Breast epithelium (tissue), 4 donors: ENCODE measurements around the gene CLMP. TPM values are rescaled to one million over a fixed set of nuclear protein-coding genes. Genes with fewer than 3 reads are reported as not detected.

Experiments used
- DNase-seq, 2 donors: peaks; one replicate each; pipeline ENCODE4 v3.0.0-alpha.2; 2019; ENCODE audit warnings: low spot score in 2 of 2
- H3K27ac ChIP-seq, 2 donors: fragments of 200-600 bp; sonication (generic) in 1 of 2; one replicate each; pipeline ENCODE4 v1.5.1; 2016 to 2019; ENCODE audit warnings: mild to moderate bottlenecking in 1 of 2
- H3K27me3 ChIP-seq, 2 donors: fragments of 200-600 bp; sonication (generic) in 1 of 2; one replicate each; pipeline versions ENCODE4 v1.5.1 to v1.6.0; 2017 to 2019; ENCODE audit warnings: control low read depth in 1 of 2, mild to moderate bottlenecking in 1 of 2
- H3K36me3 ChIP-seq: fragments of 200-600 bp; one replicate; pipeline ENCODE4 v1.5.1; 2019
- H3K4me1 ChIP-seq, 2 donors: fragments of 200-600 bp; sonication (generic); one replicate each; pipeline ENCODE4 v1.5.1; 2016 to 2019; ENCODE audit warnings: control low read depth in 1 of 2
- H3K4me3 ChIP-seq, 3 donors: fragments of 200-600 bp; sonication (generic); 1 replicate in 2 of 3; 2 replicates in 1 of 3; pipeline ENCODE4 v1.5.1; 2016 to 2019; ENCODE audit warnings: mild to moderate bottlenecking in 3 of 3, moderate library complexity in 2 of 3
- H3K9me3 ChIP-seq, 2 donors: fragments of 200-600 bp; sonication (generic) in 1 of 2; one replicate each; pipeline ENCODE4 v1.5.1; 2016 to 2019; ENCODE audit warnings: control low read depth in 1 of 2
- POLR2A ChIP-seq: fragments of 450-650 bp; IDR thresholded peaks from one replicate; pipeline ENCODE4 v1.6.1; 2016; ENCODE audit warnings: antibody characterized with exemption, mild to moderate bottlenecking, moderate library complexity
- POLR2AphosphoS5 ChIP-seq, 3 donors: sonication (generic); formaldehyde crosslinking; IDR thresholded peaks; one replicate each; pipeline ENCODE4 v1.6.1; 2017; ENCODE audit warnings: antibody characterized with exemption in 3 of 3
- intact Hi-C: fragments of 100-400 bp; cut with DNase I; formaldehyde crosslinking; loops from one replicate; pipeline ENCODE4 v1.15.1; 2023; ENCODE audit warnings: low total_unique reads
- total RNA-seq, 3 donors: library from RNA; depleted of rRNA; stranded (reverse); fragments of >200 nt; gene quantifications; one replicate each; pipeline ENCODE4 v1.1.0, GENCODE V29; 2016
- TF ChIP-seq, protein P1 (sequence below), 3 donors: fragments of 450-650 bp; IDR thresholded peaks; one replicate each; pipeline ENCODE4 v1.5.1; 2016 to 2017; ENCODE audit warnings: antibody characterized with exemption in 3 of 3, mild to moderate bottlenecking in 3 of 3, moderate library complexity in 3 of 3

CLMP gene
- total RNA-seq, 3 donors from 2014 or later, result 70.8 to 241 (median 82.9) TPM

DNA sequence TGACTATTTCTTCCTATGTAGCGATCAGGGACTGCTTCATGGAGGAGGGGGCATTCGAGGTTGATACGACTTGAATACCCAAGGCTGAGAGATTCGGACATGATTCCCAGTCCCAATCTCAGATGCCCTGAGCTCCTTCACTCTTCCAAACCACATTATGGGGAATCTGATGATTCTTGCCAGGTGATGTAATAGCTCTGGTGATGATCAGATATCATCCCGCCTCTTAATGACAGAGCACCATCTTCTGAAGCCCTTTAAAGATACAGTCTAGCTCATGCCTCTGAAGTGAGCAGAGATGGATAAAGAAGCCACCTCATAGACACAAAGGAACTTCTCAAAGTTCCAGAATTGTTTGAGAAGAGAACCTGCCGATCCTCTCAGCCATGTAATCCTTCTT lies 8.9 kb upstream of the CLMP start:
- Histone ChIP-seq H3K9me3 (no peaks in the 10 kb centered on the region), H3K4me3 (no peak overlapping the region), H3K4me1 (peaks cover 0 to 4% of the 10 kb centered on the region in 2 donors), H3K36me3 (no peaks in the 10 kb centered on the region), H3K27me3 (no peaks in the 10 kb centered on the region), H3K27ac (no peak overlapping the region)
- no peak for DNase-seq
- TF ChIP-seq POLR2AphosphoS5 (IDR thresholded peaks at IDR 0.05) (no peak), POLR2A (no peak)
- TF ChIP-seq, protein P1, sequence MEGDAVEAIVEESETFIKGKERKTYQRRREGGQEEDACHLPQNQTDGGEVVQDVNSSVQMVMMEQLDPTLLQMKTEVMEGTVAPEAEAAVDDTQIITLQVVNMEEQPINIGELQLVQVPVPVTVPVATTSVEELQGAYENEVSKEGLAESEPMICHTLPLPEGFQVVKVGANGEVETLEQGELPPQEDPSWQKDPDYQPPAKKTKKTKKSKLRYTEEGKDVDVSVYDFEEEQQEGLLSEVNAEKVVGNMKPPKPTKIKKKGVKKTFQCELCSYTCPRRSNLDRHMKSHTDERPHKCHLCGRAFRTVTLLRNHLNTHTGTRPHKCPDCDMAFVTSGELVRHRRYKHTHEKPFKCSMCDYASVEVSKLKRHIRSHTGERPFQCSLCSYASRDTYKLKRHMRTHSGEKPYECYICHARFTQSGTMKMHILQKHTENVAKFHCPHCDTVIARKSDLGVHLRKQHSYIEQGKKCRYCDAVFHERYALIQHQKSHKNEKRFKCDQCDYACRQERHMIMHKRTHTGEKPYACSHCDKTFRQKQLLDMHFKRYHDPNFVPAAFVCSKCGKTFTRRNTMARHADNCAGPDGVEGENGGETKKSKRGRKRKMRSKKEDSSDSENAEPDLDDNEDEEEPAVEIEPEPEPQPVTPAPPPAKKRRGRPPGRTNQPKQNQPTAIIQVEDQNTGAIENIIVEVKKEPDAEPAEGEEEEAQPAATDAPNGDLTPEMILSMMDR (IDR thresholded peaks at IDR 0.05), result no peak
- intact Hi-C loops, result no loop called here

DNA sequence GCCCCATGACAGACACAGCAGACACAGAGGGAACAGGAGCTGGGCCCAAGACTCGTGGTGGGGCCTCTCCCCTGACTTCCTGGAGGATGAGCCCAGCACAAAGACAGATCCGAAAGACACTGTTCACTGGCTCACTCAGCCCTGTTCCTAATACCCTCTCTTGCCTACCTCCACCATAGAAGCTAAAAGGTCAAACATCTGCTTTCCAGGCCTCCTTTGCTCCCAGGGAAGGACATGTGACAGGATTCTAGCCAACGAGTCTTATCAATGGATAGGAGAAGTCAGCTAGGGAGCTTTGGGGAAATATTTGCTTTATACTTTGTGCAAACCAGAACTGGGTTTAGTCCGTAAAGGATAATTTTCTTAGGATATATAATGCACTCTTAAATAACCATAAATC lies 8.4 kb upstream of the CLMP start:
- Histone ChIP-seq H3K9me3 (no peaks in the 10 kb centered on the region), H3K4me1 (peaks cover 0 to 4% of the 10 kb centered on the region in 2 donors), H3K27me3 (no peaks in the 10 kb centered on the region), H3K4me3 (no peak overlapping the region), H3K27ac (no peak overlapping the region), H3K36me3 (no peaks in the 10 kb centered on the region)
- intact Hi-C loops, result no loop called here
- no peak for DNase-seq
- TF ChIP-seq POLR2A (no peak), POLR2AphosphoS5 (IDR thresholded peaks at IDR 0.05) (no peak)
- TF ChIP-seq, protein P1 (IDR thresholded peaks at IDR 0.05), result no peak

DNA sequence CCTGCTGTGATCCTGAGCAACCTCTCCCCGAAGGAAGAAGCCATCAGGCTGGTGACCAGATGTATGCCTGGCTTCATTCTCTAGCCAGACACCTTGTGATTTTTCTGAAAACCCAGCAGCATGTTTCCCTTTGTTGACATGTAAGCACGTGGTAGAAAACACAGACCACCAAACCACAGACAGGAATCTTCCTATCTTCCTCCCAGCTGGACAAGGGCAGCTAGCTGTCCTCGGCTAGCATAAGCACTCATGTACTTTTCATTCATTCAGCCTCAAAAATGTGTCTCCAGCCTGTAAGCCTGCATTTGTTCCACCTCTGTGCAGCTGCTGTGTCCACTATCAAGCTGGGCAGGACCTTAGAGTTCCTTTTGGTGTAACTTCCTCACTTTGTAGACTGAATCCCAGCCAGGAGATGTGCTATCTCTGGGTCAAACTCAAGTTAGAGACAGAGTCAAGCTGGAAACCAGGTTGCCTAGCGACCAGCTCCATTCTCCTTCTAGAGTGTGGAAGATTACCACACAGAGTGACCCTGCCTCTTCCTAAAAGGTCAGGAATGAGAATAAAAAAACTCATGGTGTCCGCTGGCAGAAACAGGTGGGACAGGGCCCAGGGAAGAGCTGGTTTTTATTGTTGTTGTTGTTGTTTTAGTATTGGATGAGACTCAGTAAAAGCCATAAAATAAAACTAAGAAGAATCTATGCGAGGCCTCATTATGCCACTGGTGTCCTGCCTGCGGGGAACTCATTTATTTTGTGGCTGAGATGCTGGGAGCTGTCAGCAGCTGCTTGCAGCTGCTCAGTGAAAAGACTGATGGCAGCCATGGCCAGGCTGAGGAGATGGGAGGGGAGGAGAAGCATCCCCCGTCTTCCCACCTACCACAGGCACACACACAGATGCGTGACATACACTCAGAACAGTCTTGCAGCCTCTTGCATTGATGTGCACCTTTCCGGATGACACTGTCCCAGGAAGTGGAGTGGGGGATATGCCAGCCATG lies 7.4 kb upstream of the CLMP start:
- intact Hi-C loops, result no loop called here
- Histone ChIP-seq H3K4me1 (peaks cover 0 to 4% of the 10 kb centered on the region in 2 donors), H3K27me3 (no peaks in the 10 kb centered on the region), H3K27ac (peak overlapping the region in 1 of 2 donors; percentile 54), H3K9me3 (no peaks in the 10 kb centered on the region), H3K4me3 (no peak overlapping the region), H3K36me3 (no peaks in the 10 kb centered on the region)
- TF ChIP-seq, protein P1 (IDR thresholded peaks at IDR 0.05), result no peak
- TF ChIP-seq POLR2AphosphoS5 (IDR thresholded peaks at IDR 0.05), result no peak
- no peak for TF ChIP-seq POLR2A
- no peak for DNase-seq

DNA sequence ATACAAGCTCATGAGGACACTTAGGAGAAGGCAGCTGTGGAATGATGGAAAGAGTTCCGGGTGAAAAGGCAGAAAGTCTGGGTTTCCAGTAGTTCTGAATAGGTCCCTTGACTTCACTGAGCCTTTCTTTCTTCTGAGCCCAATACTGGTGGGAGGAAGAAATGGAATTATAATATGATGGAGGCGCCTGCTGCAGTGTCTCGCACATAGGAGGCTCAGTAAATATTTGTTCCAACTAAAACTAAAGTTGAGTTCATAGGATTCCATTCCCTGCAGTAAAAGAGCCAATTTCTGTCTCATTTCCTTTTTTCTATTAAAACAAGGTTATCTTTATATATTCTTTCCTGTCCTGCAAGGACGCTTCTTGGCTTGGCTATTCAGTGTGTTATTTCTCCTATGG lies 5.2 kb upstream of the CLMP start:
- Histone ChIP-seq H3K27ac (no peak overlapping the region), H3K9me3 (no peaks in the 10 kb centered on the region)

More for the DNA sequence above, 5.2 kb upstream of the CLMP start:
- DNase-seq, result no peak
- H3K36me3 ChIP-seq, result no peaks in the 10 kb centered on the region
- H3K27me3 ChIP-seq, result peaks cover 3 to 7% of the 10 kb centered on the region in 2 donors
- no peak overlapping the region for H3K4me3 ChIP-seq
- TF ChIP-seq POLR2AphosphoS5 (IDR thresholded peaks at IDR 0.05) (no peak), POLR2A (no peak)
- TF ChIP-seq, protein P1 (IDR thresholded peaks at IDR 0.05), result no peak
- intact Hi-C loops, result no loop called here
- peaks cover 0 to 4% of the 10 kb centered on the region in 2 donors for H3K4me1 ChIP-seq
